T-helper 17 cell (primary cell): ENCODE results near the gene KRTDAP. TPM values are rescaled to one million over a fixed set of nuclear protein-coding genes. Genes with fewer than 3 reads are reported as not detected.
A peak's percentile ranks its signal among the peaks of the same experiment; 100 is the strongest.

Source experiments
- ATAC-seq: fragments of 150-1000 bp; cut with Tn5 transposase; 2 replicates; pipeline ENCODE4 v1.10.0; 2021; ENCODE audit warnings: mild to moderate bottlenecking, moderate library complexity
- DNase-seq, 3 donors: peaks; one replicate each; pipeline versions ENCODE4 v3.0.0 to v3.0.0-alpha.2; 2020 to 2021
- H3K9me3 ChIP-seq: one replicate; pipeline ENCODE4 v1.7.0; 2013; ENCODE audit warnings: low read length, mild to moderate bottlenecking; ENCODE audit not compliant: control insufficient read depth, poor library complexity, severe bottlenecking
- H3K27ac Mint-ChIP-seq: one replicate; pipeline ENCODE4 v1.8.0; 2022; ENCODE audit warnings: mild to moderate bottlenecking, moderate library complexity, mixed read lengths
- H3K27me3 Mint-ChIP-seq: one replicate; pipeline ENCODE4 v1.8.0; 2022; ENCODE audit warnings: mixed read lengths
- H3K36me3 Mint-ChIP-seq: one replicate; pipeline ENCODE4 v1.8.0; 2022; ENCODE audit warnings: low read depth, mixed read lengths
- H3K4me1 Mint-ChIP-seq: one replicate; pipeline ENCODE4 v1.8.0; 2022; ENCODE audit warnings: mild to moderate bottlenecking, mixed read lengths
- H3K4me3 Mint-ChIP-seq: one replicate; pipeline ENCODE4 v1.8.0; 2022; ENCODE audit warnings: mild to moderate bottlenecking, moderate library complexity, mixed read lengths
- total RNA-seq, 4 donors: library from RNA in 2 of 4; stranded (reverse) in 2 of 4; gene quantifications; one replicate each; pipeline ENCODE4 v1.2.3 and lab custom pipeline; 2022 to 2026

The KRTDAP gene
- total RNA-seq, 2 donors from 2014 or later: not detected

DNA sequence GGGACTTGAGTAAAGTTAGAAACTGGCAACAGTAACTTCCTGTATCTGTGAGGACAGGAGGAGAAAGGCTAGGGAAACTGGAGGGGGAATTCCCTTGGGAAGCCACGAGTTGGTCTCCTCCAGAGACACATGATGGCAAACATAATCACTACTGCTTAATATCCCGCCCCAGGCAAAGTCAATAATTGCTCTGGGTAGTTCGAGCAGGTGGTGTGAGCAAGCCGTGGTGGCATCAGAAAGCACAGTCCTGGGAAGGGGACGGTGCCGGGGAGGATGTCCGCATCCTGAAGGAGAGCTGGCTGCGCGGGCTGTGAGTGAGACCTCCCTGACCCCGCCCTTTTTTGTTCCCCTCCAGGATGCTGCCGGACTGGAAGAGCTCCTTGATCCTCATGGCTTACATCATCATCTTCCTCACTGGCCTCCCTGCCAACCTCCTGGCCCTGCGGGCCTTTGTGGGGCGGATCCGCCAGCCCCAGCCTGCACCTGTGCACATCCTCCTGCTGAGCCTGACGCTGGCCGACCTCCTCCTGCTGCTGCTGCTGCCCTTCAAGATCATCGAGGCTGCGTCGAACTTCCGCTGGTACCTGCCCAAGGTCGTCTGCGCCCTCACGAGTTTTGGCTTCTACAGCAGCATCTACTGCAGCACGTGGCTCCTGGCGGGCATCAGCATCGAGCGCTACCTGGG lies 40.8 kb downstream of the KRTDAP start:
- Mint-ChIP-seq H3K27ac (peak overlapping the region; percentile 88), H3K4me3 (peak overlapping the region; percentile 39), H3K4me1 (peaks cover 54% of the 10 kb centered on the region), H3K27me3 (peaks cover 5% of the 10 kb centered on the region), H3K36me3 (no peaks in the 10 kb centered on the region)
- DNase-seq: no peak
- H3K9me3 ChIP-seq: no peaks in the 10 kb centered on the region
- no peak for ATAC-seq

DNA sequence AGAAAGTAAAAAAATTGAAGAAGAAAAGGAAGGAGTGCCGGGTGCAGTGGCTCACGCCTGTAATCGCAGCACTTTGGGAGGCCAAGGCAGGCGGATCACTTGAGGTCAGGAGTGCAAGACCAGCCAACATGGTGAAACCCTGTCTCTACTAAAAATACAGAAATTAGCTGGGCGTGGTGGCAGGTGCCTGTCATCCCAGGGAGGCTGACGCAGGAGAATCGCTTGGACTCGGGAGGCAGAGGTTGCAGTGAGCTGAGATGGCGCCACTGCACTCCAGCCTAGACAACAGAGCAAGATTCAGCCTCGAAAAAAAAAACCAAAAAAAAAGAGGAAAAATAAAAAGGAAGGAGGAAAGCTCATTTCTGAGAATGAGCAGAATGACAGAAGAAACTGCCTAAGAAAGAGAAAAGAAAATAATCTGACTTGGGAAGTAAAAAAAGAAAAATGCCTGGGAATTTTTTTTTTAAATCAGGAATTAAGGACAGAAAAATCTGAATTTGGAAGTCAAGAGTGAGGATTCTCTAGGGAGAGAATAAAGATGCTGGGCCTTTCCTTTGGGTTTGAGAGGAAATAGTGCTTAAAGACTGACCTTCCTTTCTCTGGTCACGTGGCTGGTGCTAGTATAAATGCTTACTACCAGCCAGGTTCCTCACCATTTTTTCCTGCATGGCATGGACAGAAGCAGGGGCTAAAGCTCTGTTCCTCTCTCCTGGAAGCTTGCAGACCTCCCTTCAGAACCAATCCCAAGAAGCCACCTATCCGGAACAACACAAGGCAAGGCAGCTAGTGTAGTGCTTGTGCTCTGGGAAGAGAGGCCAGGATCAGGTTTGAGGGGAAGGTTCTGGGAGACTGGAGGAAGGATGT lies 42.4 kb downstream of the KRTDAP start, which contains the start of gene FFAR2:
TSS of gene FFAR2 (plus strand) at position 652 of the 864 bp plus-strand sequence. CDS start 1,458 bp downstream, outside the sequence.
- peaks cover 5% of the 10 kb centered on the region for H3K27me3 Mint-ChIP-seq
- no peaks in the 10 kb centered on the region for H3K9me3 ChIP-seq
- peak within 1 kb of the TSS; percentile 72 for H3K27ac Mint-ChIP-seq
- H3K4me1 Mint-ChIP-seq: peaks cover 51% of the 10 kb centered on the region
- DNase-seq (no peak), ATAC-seq (no peak)
- no peak within 1 kb of the TSS for H3K4me3 Mint-ChIP-seq
- H3K36me3 Mint-ChIP-seq: no peaks in the 10 kb centered on the region

GRCh38 chr19:35445826-35446593 lies 44.3 kb downstream of the KRTDAP start:
- Mint-ChIP-seq H3K36me3 (no peaks in the 10 kb centered on the region), H3K27me3 (peaks cover 5% of the 10 kb centered on the region), H3K4me3 (peak overlapping the region; percentile 55), H3K27ac (peak overlapping the region; percentile 73), H3K4me1 (peaks cover 40% of the 10 kb centered on the region)
- no peaks in the 10 kb centered on the region for H3K9me3 ChIP-seq
- peak; percentile 86 for ATAC-seq
- no peak for DNase-seq

DNA sequence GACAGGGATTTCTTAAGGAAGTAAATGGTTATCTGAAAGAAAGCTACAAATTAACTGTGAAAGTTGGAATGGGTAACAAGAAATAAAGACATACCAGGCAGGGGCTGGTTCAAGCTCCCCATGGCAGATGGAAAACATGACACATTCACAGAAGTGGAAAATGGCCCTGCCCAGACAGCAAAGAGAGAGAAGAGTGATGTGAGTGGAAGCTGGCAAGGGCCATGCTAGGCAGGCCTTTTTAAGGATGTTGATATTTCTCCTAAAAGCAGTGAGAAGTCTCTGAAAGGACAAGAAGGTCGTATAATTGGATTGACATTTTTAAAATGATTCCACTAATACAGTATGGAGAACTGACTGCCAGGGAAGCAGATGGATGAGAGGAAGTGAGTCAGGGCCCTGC lies 45.5 kb downstream of the KRTDAP start:
- Mint-ChIP-seq H3K27me3 (peaks cover 9% of the 10 kb centered on the region), H3K4me1 (peaks cover 37% of the 10 kb centered on the region), H3K27ac (peak overlapping the region; percentile 68), H3K36me3 (no peaks in the 10 kb centered on the region), H3K4me3 (no peak overlapping the region)
- ATAC-seq (no peak), DNase-seq (no peak)
- no peaks in the 10 kb centered on the region for H3K9me3 ChIP-seq

GRCh38 chr19:35442091-35442490 lies 48.2 kb downstream of the KRTDAP start:
- ATAC-seq (no peak), DNase-seq (no peak)
- Mint-ChIP-seq H3K27me3 (peaks cover 10% of the 10 kb centered on the region), H3K4me3 (no peak overlapping the region), H3K36me3 (no peaks in the 10 kb centered on the region), H3K4me1 (peaks cover 27% of the 10 kb centered on the region), H3K27ac (no peak overlapping the region)
- no peaks in the 10 kb centered on the region for H3K9me3 ChIP-seq

DNA sequence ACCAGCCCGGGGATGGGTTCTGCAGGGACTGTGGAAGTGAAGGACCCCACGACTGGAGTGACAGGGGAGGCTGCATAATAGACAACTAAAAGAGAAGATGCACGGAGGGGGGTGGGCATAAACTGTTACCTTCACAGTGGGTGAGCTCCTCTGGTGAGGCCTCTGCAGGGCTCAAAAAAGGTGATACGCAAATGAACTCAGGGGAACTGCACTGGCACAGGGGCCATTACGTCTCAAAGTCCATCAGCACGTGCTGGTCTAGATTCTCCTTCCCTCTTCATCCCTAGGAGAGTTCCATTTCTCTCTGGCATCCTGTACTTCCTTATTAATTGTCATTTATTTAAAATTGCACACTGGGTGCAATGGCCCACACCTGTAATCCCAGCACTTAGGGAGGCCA lies 50.3 kb downstream of the KRTDAP start:
- H3K9me3 ChIP-seq: no peaks in the 10 kb centered on the region
- peaks cover 5% of the 10 kb centered on the region for H3K27me3 Mint-ChIP-seq
- H3K36me3 Mint-ChIP-seq: no peaks in the 10 kb centered on the region
- H3K4me3 Mint-ChIP-seq: no peak overlapping the region
- H3K27ac Mint-ChIP-seq: no peak overlapping the region
- ATAC-seq: no peak
- peaks cover 18% of the 10 kb centered on the region for H3K4me1 Mint-ChIP-seq
- DNase-seq: no peak

DNA sequence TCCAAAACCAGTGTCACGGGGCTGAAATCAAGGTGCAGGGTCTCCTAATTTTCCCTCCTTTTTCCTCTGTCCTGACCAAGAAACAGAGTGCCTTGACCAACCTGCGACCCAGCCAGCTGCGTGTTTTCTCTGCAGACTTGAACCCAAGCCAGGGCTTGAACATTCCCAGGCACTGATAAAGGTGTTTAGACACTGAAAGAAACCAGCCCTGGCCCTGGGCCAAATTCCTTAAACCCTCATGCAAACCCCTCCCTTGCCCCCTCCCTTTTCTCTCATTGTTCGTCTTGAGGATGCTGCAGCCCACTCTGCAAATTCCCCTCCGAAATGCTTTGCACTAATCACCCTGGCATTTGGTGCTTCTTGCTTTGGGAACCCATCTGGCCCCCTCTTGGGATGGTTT lies 51.7 kb downstream of the KRTDAP start:
- Mint-ChIP-seq H3K27me3 (peaks cover 5% of the 10 kb centered on the region), H3K4me3 (no peak overlapping the region)
- DNase-seq: no peak

GRCh38 chr19:35438096-35438495 lies 52.2 kb downstream of the KRTDAP start:
- peaks cover 5% of the 10 kb centered on the region for H3K27me3 Mint-ChIP-seq
- H3K36me3 Mint-ChIP-seq: no peaks in the 10 kb centered on the region
- DNase-seq (no peak), ATAC-seq (no peak)
- peaks cover 14% of the 10 kb centered on the region for H3K4me1 Mint-ChIP-seq
- no peak overlapping the region for H3K27ac Mint-ChIP-seq
- no peak overlapping the region for H3K4me3 Mint-ChIP-seq
- no peaks in the 10 kb centered on the region for H3K9me3 ChIP-seq

More for the DNA sequence above, 51.7 kb downstream of the KRTDAP start:
- H3K9me3 ChIP-seq: no peaks in the 10 kb centered on the region
- Mint-ChIP-seq H3K4me1 (peaks cover 14% of the 10 kb centered on the region), H3K36me3 (no peaks in the 10 kb centered on the region), H3K27ac (no peak overlapping the region)
- no peak for ATAC-seq

DNA sequence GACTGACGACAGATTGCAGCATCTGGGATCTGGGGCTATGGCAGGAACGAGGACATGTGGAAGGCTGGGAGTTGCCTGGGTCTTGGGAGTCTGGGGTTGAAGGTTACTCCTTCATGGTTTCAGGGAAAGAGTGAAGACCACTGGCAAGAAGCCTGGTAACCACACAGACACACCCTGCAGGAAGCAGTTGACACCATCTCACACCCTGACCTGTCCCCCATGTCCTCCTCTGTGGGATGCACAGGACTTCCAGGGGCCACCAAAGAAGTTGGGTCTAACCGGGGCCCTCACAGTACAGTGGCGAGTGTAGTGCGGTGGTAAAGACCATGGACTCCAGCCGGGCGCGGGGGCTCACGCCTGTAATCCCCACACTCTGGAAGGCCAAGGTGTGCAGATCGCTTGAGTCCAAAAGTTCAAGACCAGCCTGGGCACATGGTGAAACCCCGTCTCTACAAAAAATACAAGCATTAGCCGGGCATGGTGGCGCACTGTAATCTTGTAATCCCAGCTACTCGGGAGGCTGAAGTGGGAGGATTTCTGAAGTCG lies 52.8 kb downstream of the KRTDAP start:
- Mint-ChIP-seq H3K27me3 (peaks cover 5% of the 10 kb centered on the region), H3K4me3 (no peak overlapping the region), H3K36me3 (no peaks in the 10 kb centered on the region), H3K27ac (no peak overlapping the region), H3K4me1 (peaks cover 14% of the 10 kb centered on the region)
- DNase-seq: no peak
- H3K9me3 ChIP-seq: no peaks in the 10 kb centered on the region
- no peak for ATAC-seq

Other genes starting within 250 kb of the KRTDAP start
- 10 to 100 TPM; 42.6 to 44.5 TPM for gene LSR, start 241.5 kb downstream of the KRTDAP start, total RNA-seq
- gene USF2, start 221.5 kb downstream of the KRTDAP start, total RNA-seq: 100 to 1,000 TPM; 204 to 299 TPM
- gene HAMP, start 207.9 kb downstream of the KRTDAP start, total RNA-seq: 1 to 10 TPM in 1 of 2 donors, under 1 TPM in 1; 0.55 to 2.8 TPM
- not detected for gene MAG, start 198.3 kb downstream of the KRTDAP start, total RNA-seq
- gene CD22, start 161.3 kb downstream of the KRTDAP start, total RNA-seq: 10 to 100 TPM in 1 of 2 donors, 1 to 10 TPM in 1; 1.3 to 36.1 TPM
- gene FFAR1, start 142.6 kb downstream of the KRTDAP start, total RNA-seq: 1 to 10 TPM in 1 of 2 donors, not detected in 1; 1.4 TPM
- gene FFAR3, start 132.0 kb downstream of the KRTDAP start, total RNA-seq: under 1 TPM; 0.70 to 0.78 TPM
- under 1 TPM in 1 of 2 donors, not detected in 1; 0.20 TPM for gene GPR42, start 119.4 kb downstream of the KRTDAP start, total RNA-seq
- under 1 TPM; 0.16 to 0.55 TPM for gene FFAR2, start 42.2 kb downstream of the KRTDAP start, total RNA-seq
- not detected for gene DMKN, start 23.2 kb upstream of the KRTDAP start, total RNA-seq
- not detected for gene SBSN, start 37.8 kb upstream of the KRTDAP start, total RNA-seq
- not detected for gene GAPDHS, start 43.0 kb upstream of the KRTDAP start, total RNA-seq
- gene TMEM147, start 55.2 kb upstream of the KRTDAP start, total RNA-seq: 10 to 100 TPM; 30.5 to 37.0 TPM
- gene ATP4A, start 73.2 kb upstream of the KRTDAP start, total RNA-seq: not detected
- gene PMIS2, start 95.7 kb upstream of the KRTDAP start, total RNA-seq: not detected
- gene HAUS5, start 122.3 kb upstream of the KRTDAP start, total RNA-seq: 10 to 100 TPM; 24.0 to 27.0 TPM
- 10 to 100 TPM; 39.6 to 40.8 TPM for gene RBM42, start 138.6 kb upstream of the KRTDAP start, total RNA-seq
- under 1 TPM; 0.50 to 0.52 TPM for gene ETV2, start 151.3 kb upstream of the KRTDAP start, total RNA-seq
- 100 to 1,000 TPM; 194 to 206 TPM for gene COX6B1, start 157.9 kb upstream of the KRTDAP start, total RNA-seq
- gene UPK1A, start 176.1 kb upstream of the KRTDAP start, total RNA-seq: under 1 TPM in 1 of 2 donors, not detected in 1; 0.44 TPM
- 1 to 10 TPM; 3.4 to 5.0 TPM for gene ZBTB32, start 214.1 kb upstream of the KRTDAP start, total RNA-seq
- gene KMT2B, start 227.5 kb upstream of the KRTDAP start, total RNA-seq: 10 to 100 TPM; 74.0 to 76.1 TPM